ENCODE results near the gene KLHL29. TPM values are rescaled to one million over a fixed set of nuclear protein-coding genes. Genes with fewer than 3 reads are reported as not detected.

KLHL29 gene
- total and polyA plus RNA-seq, 4 donors: 0.29 to 2.3 (median 0.68) TPM

DNA sequence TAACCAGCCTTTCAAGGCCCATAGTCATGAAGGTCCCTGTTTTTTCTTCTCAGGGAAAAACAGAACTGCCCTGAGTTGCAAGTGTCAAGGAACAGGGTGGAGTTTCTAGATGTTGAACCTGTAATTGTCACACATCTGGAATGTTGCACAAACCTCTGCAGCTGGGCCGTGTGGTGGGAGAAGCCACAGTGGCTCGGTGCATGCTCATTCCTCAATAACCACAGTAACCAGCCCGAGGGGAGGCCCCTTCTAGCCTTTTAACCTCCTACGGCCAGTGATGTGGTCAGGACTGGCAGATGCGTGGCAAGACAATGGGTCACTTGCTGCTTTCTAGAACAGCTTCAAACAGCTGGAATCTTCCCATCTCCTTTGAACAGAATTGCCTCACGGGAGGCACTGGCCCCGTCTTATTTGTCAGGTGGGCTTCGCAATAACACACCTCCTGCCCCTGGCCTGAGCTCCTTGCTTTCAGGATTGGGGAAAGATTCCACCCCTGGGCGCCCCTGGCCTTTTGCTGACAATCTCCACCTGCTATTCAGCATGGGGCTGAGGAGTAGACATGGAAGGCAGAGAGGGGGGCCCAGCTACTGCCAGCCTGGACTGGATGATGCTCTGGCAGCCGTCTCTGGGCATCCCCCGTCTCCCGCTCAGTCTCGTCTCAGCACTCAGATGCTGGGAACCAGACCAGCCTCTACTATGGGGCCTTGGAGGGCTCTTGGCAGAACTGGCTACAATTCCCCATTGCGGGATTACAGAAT is 102.9 kb downstream of the KLHL29 start:
- no peak for DNase-seq (ENCODE audit: low spot score)
- H3K9ac ChIP-seq (ENCODE audit: low read depth in 1 of 2, low read length in 2 of 2): no peak overlapping the region
- H3K27ac ChIP-seq (ENCODE audit: low read depth in 1 of 2, low read length in 2 of 2): no peak overlapping the region
- H3K9me3 ChIP-seq (ENCODE audit: control insufficient read depth in 4 of 4, low read length in 3 of 4): no peaks in the 10 kb centered on the region
- no peaks in the 10 kb centered on the region for H3K27me3 ChIP-seq (ENCODE audit: control insufficient read depth in 4 of 4, insufficient read depth in 4 of 4, low read length in 3 of 4)
- H3K4me1 ChIP-seq (ENCODE audit: control insufficient read depth in 4 of 4, insufficient read depth in 4 of 4, low read length in 3 of 4): no peaks in the 10 kb centered on the region
- no peaks in the 10 kb centered on the region for H3K36me3 ChIP-seq (ENCODE audit: control insufficient read depth in 4 of 4, insufficient read depth in 3 of 4, low read depth in 1 of 4, low read length in 3 of 4)
- no peak for TF ChIP-seq FOXA2 (IDR thresholded peaks at IDR 0.05)
- TF ChIP-seq GABPA (IDR thresholded peaks at IDR 0.05 in 1 of 2, conservative IDR thresholded peaks at IDR 0.05 in 1 of 2): no peak
- TF ChIP-seq HNF4A (conservative IDR thresholded peaks at IDR 0.05): no peak
- TF ChIP-seq, protein P1, sequence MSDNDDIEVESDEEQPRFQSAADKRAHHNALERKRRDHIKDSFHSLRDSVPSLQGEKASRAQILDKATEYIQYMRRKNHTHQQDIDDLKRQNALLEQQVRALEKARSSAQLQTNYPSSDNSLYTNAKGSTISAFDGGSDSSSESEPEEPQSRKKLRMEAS (IDR thresholded peaks at IDR 0.05): no peak
- TF ChIP-seq, protein P2, sequence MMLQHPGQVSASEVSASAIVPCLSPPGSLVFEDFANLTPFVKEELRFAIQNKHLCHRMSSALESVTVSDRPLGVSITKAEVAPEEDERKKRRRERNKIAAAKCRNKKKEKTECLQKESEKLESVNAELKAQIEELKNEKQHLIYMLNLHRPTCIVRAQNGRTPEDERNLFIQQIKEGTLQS (IDR thresholded peaks at IDR 0.05): no peak
- no peak for TF ChIP-seq NR2F2 (IDR thresholded peaks at IDR 0.05)
- TF ChIP-seq, protein P3, sequence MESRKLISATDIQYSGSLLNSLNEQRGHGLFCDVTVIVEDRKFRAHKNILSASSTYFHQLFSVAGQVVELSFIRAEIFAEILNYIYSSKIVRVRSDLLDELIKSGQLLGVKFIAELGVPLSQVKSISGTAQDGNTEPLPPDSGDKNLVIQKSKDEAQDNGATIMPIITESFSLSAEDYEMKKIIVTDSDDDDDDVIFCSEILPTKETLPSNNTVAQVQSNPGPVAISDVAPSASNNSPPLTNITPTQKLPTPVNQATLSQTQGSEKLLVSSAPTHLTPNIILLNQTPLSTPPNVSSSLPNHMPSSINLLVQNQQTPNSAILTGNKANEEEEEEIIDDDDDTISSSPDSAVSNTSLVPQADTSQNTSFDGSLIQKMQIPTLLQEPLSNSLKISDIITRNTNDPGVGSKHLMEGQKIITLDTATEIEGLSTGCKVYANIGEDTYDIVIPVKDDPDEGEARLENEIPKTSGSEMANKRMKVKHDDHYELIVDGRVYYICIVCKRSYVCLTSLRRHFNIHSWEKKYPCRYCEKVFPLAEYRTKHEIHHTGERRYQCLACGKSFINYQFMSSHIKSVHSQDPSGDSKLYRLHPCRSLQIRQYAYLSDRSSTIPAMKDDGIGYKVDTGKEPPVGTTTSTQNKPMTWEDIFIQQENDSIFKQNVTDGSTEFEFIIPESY (IDR thresholded peaks at IDR 0.05): no peak
- no peak for TF ChIP-seq SP1 (IDR thresholded peaks at IDR 0.05)
- H3K4me3 ChIP-seq (ENCODE audit: low read depth in 1 of 3, low read length in 3 of 3): no peak overlapping the region
- WGBS: 88% methylated on average over 14 of the region's 14 CpGs

DNA sequence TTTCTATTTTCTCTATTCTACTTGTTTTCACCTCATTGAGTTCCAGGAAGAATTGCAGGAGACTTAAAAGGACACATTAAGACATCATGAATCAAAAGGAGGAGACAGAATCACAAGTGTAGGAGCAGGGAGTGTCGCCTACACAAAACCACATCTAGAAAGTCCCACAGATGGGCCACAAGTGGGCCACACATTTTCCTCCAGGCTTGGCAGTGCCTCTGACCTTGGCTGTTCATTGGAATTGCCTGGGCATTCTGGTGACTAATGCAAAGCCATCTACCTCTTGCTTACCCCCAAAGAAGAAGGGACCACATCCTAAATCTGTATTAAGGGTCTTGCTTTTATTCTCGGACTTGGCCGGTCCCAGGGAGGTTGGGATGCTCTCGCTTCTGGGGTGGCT is 103.6 kb downstream of the KLHL29 start:
- TF ChIP-seq HNF4A (conservative IDR thresholded peaks at IDR 0.05) (no peak), RAD21 (IDR thresholded peaks at IDR 0.05) (no peak), GABPA (IDR thresholded peaks at IDR 0.05 in 1 of 2, conservative IDR thresholded peaks at IDR 0.05 in 1 of 2) (no peak), RXRA (IDR thresholded peaks at IDR 0.05) (no peak), HNF4G (IDR thresholded peaks at IDR 0.05) (no peak), YY1 (IDR thresholded peaks at IDR 0.05) (no peak), NR2F2 (IDR thresholded peaks at IDR 0.05) (no peak), JUND (IDR thresholded peaks at IDR 0.05) (no peak), FOXA1 (IDR thresholded peaks at IDR 0.05) (no peak), FOXA2 (IDR thresholded peaks at IDR 0.05) (no peak), SP1 (IDR thresholded peaks at IDR 0.05) (no peak)
- Histone ChIP-seq H3K9me3 (ENCODE audit: control insufficient read depth in 4 of 4, low read length in 3 of 4) (no peaks in the 10 kb centered on the region), H3K36me3 (ENCODE audit: control insufficient read depth in 4 of 4, insufficient read depth in 3 of 4, low read depth in 1 of 4, low read length in 3 of 4) (no peaks in the 10 kb centered on the region), H3K27me3 (ENCODE audit: control insufficient read depth in 4 of 4, insufficient read depth in 4 of 4, low read length in 3 of 4) (no peaks in the 10 kb centered on the region), H3K4me3 (ENCODE audit: low read depth in 1 of 3, low read length in 3 of 3) (no peak overlapping the region), H3K27ac (ENCODE audit: low read depth in 1 of 2, low read length in 2 of 2) (no peak overlapping the region), H3K4me1 (ENCODE audit: control insufficient read depth in 4 of 4, insufficient read depth in 4 of 4, low read length in 3 of 4) (no peaks in the 10 kb centered on the region), H3K9ac (ENCODE audit: low read depth in 1 of 2, low read length in 2 of 2) (no peak overlapping the region)
- WGBS: 85% methylated on average over 4 of the region's 4 CpGs
- no peak for DNase-seq (ENCODE audit: low spot score)

DNA sequence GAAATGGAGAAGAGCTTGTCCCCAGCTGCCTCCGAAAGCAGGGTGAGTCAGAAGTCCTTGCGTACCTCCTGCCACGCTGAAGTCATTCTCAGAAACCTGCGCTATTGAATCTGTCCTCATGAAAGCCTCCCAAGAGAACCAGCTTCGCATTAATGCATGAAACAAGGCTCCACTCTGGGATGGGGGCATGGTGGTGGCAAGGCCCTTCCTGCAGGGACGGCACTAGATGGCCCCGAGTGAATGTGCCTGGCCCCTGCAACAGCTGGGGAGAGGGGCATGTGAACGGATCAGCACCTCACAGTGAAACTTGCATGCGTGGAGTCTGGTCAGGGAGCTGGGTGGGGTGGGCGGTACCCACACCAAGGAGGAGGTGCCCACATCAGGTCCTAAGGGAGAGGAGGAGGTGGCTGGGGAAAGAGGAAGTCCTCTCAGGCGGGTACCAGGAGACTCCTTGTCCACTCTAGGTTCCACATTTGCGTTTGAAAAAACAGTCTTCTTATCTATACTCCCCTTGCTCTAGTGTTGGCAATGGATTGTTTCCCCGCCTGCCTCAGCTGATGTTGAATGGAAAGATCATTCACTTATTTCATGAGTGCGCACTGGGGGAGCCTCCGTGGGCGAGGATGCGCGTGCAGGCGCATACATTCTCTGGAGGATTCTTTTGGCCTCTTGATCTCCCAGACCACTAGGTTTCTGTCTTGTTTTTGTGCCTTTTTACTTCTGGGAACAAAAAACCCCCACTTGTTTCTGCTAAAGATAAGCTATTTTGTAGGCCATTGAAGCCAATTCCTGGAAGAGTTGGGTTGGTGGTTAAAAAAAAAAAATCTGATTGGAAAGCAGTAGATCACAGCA is 104.7 kb downstream of the KLHL29 start:
- H3K27ac ChIP-seq (ENCODE audit: low read depth in 1 of 2, low read length in 2 of 2): no peak overlapping the region
- no peaks in the 10 kb centered on the region for H3K27me3 ChIP-seq (ENCODE audit: control insufficient read depth in 4 of 4, insufficient read depth in 4 of 4, low read length in 3 of 4)
- no peaks in the 10 kb centered on the region for H3K9me3 ChIP-seq (ENCODE audit: control insufficient read depth in 4 of 4, low read length in 3 of 4)
- H3K9ac ChIP-seq (ENCODE audit: low read depth in 1 of 2, low read length in 2 of 2): no peak overlapping the region
- no peak overlapping the region for H3K4me3 ChIP-seq (ENCODE audit: low read depth in 1 of 3, low read length in 3 of 3)
- TF ChIP-seq, protein P2 (IDR thresholded peaks at IDR 0.05): no peak
- TF ChIP-seq RAD21 (IDR thresholded peaks at IDR 0.05): no peak
- TF ChIP-seq GABPA (IDR thresholded peaks at IDR 0.05 in 1 of 2, conservative IDR thresholded peaks at IDR 0.05 in 1 of 2): no peak
- no peak for TF ChIP-seq YY1 (IDR thresholded peaks at IDR 0.05)
- no peak for TF ChIP-seq JUND (IDR thresholded peaks at IDR 0.05)
- TF ChIP-seq EGR1 (IDR thresholded peaks at IDR 0.05; ENCODE audit: low read depth in 2 of 2): no peak
- TF ChIP-seq, protein P4, sequence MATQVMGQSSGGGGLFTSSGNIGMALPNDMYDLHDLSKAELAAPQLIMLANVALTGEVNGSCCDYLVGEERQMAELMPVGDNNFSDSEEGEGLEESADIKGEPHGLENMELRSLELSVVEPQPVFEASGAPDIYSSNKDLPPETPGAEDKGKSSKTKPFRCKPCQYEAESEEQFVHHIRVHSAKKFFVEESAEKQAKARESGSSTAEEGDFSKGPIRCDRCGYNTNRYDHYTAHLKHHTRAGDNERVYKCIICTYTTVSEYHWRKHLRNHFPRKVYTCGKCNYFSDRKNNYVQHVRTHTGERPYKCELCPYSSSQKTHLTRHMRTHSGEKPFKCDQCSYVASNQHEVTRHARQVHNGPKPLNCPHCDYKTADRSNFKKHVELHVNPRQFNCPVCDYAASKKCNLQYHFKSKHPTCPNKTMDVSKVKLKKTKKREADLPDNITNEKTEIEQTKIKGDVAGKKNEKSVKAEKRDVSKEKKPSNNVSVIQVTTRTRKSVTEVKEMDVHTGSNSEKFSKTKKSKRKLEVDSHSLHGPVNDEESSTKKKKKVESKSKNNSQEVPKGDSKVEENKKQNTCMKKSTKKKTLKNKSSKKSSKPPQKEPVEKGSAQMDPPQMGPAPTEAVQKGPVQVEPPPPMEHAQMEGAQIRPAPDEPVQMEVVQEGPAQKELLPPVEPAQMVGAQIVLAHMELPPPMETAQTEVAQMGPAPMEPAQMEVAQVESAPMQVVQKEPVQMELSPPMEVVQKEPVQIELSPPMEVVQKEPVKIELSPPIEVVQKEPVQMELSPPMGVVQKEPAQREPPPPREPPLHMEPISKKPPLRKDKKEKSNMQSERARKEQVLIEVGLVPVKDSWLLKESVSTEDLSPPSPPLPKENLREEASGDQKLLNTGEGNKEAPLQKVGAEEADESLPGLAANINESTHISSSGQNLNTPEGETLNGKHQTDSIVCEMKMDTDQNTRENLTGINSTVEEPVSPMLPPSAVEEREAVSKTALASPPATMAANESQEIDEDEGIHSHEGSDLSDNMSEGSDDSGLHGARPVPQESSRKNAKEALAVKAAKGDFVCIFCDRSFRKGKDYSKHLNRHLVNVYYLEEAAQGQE (IDR thresholded peaks at IDR 0.05): no peak
- TF ChIP-seq SP1 (IDR thresholded peaks at IDR 0.05): no peak
- TF ChIP-seq FOXA2 (IDR thresholded peaks at IDR 0.05): no peak
- TF ChIP-seq HNF4A (conservative IDR thresholded peaks at IDR 0.05): no peak
- no peak for TF ChIP-seq HNF4G (IDR thresholded peaks at IDR 0.05)
- TF ChIP-seq, protein P1 (IDR thresholded peaks at IDR 0.05): no peak
- TF ChIP-seq NR2F2 (IDR thresholded peaks at IDR 0.05): no peak
- no peak for TF ChIP-seq RXRA (IDR thresholded peaks at IDR 0.05)
- no peak for TF ChIP-seq TAF1 (conservative IDR thresholded peaks at IDR 0.05)
- H3K36me3 ChIP-seq (ENCODE audit: control insufficient read depth in 4 of 4, insufficient read depth in 3 of 4, low read depth in 1 of 4, low read length in 3 of 4): no peaks in the 10 kb centered on the region
- WGBS: 87% methylated on average over 19 of the region's 19 CpGs
- no peak for DNase-seq (ENCODE audit: low spot score)
- no peaks in the 10 kb centered on the region for H3K4me1 ChIP-seq (ENCODE audit: control insufficient read depth in 4 of 4, insufficient read depth in 4 of 4, low read length in 3 of 4)

Measured in liver (tissue), 9 donors.